Measurements from ENCODE around the gene EYS. TPM values are rescaled to one million over a fixed set of nuclear protein-coding genes. Genes with fewer than 3 reads are reported as not detected.

The EYS gene
- total and polyA plus RNA-seq, 9 of the 15 experiments (the other 6 are each of a cell fraction or from before 2014, with no cell fraction given) = 0.03 to 0.36 (median 0.10) TPM; not detected in 2

- BruUV-seq (replicated peaks) = no TSS peak
- H3K4me3 ChIP-seq = no peak overlapping the region
- in situ Hi-C loops (cut with MboI) (no loop called here), intact Hi-C loops (cut with micrococcal nuclease) (no loop called here)
- no peaks in the 10 kb centered on the region for H3K36me3 ChIP-seq (ENCODE audit: control insufficient read depth, insufficient read depth, low read length)
- H3K4me2 ChIP-seq (ENCODE audit: insufficient read depth, low read length) = no peak overlapping the region
- no peak overlapping the region for H2AFZ ChIP-seq (ENCODE audit: low read depth, low read length)
- no peak for ATAC-seq
- no peaks in the 10 kb centered on the region for H3K27me3 ChIP-seq (ENCODE audit: control insufficient read depth in 2 of 2, insufficient read depth in 2 of 2, low read length in 2 of 2)
- no peak for DNase-seq (ENCODE audit: extremely low read depth in 1 of 4, low spot score in 3 of 4)
- WGBS (ENCODE audit: insufficient coverage, low coverage, missing lambda C conversion rate) = 0% methylated on average over 1 of the region's 1 CpG
- no peak overlapping the region for H3K27ac ChIP-seq (ENCODE audit: extremely low read depth, low read depth, low read length)
- CTCF ChIA-PET (ENCODE audit: low intra/inter-chr PET ratio) = no interaction called here
- no peaks in the 10 kb centered on the region for H3K79me2 ChIP-seq (ENCODE audit: control insufficient read depth, insufficient read depth, low read length)
- TF ChIP-seq, protein P1, sequence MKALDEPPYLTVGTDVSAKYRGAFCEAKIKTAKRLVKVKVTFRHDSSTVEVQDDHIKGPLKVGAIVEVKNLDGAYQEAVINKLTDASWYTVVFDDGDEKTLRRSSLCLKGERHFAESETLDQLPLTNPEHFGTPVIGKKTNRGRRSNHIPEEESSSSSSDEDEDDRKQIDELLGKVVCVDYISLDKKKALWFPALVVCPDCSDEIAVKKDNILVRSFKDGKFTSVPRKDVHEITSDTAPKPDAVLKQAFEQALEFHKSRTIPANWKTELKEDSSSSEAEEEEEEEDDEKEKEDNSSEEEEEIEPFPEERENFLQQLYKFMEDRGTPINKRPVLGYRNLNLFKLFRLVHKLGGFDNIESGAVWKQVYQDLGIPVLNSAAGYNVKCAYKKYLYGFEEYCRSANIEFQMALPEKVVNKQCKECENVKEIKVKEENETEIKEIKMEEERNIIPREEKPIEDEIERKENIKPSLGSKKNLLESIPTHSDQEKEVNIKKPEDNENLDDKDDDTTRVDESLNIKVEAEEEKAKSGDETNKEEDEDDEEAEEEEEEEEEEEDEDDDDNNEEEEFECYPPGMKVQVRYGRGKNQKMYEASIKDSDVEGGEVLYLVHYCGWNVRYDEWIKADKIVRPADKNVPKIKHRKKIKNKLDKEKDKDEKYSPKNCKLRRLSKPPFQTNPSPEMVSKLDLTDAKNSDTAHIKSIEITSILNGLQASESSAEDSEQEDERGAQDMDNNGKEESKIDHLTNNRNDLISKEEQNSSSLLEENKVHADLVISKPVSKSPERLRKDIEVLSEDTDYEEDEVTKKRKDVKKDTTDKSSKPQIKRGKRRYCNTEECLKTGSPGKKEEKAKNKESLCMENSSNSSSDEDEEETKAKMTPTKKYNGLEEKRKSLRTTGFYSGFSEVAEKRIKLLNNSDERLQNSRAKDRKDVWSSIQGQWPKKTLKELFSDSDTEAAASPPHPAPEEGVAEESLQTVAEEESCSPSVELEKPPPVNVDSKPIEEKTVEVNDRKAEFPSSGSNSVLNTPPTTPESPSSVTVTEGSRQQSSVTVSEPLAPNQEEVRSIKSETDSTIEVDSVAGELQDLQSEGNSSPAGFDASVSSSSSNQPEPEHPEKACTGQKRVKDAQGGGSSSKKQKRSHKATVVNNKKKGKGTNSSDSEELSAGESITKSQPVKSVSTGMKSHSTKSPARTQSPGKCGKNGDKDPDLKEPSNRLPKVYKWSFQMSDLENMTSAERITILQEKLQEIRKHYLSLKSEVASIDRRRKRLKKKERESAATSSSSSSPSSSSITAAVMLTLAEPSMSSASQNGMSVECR (CRISPR knock-in tag; IDR thresholded peaks at IDR 0.05) = no peak
- peak; percentile 25; the same call in 1 of the 2 replicates for TF ChIP-seq TRIM28 (IDR thresholded peaks at IDR 0.05)
- peaks cover 2% of the 10 kb centered on the region; the same call in 1 of the 2 replicates for H3K9me3 ChIP-seq (replicated peaks; ENCODE audit: control insufficient read depth, insufficient read depth, low read depth, low read length)
- H3K9ac ChIP-seq (ENCODE audit: insufficient read depth in 1 of 2, low read depth in 2 of 2, low read length in 2 of 2) = no peak overlapping the region
- no peak for FAIRE-seq
- no peaks in the 10 kb centered on the region for H4K20me1 ChIP-seq (replicated peaks; ENCODE audit: control insufficient read depth, insufficient read depth, low read length)
- no peaks in the 10 kb centered on the region for H3K9me1 ChIP-seq (ENCODE audit: control insufficient read depth, insufficient read depth, low read length)
- H3K4me1 ChIP-seq (replicated peaks in 1 of 2; ENCODE audit: control insufficient read depth in 2 of 2, insufficient read depth in 2 of 2, low read length in 2 of 2) = no peaks in the 10 kb centered on the region; a peak in 1 of 5 replicates
- POLR2A ChIA-PET = no interaction called here
Measured at GRCh38 chr6:64696053-64696452, 1011.0 kb downstream of the EYS start.
